Ishikawa (cell line): ENCODE data around the gene FNDC1.

Experiments
- CEBPB ChIP-seq: IDR thresholded peaks from 2 replicates; pipeline ENCODE4 v1.6.1; 2012
- CREB1 ChIP-seq: IDR thresholded peaks from 2 replicates; pipeline ENCODE4 v1.6.1; 2012; ENCODE audit warnings: low read depth
- EGR1 ChIP-seq: IDR thresholded peaks from 2 replicates; pipeline ENCODE4 v1.6.1; 2012
- EP300 ChIP-seq: IDR thresholded peaks from 2 replicates; pipeline ENCODE4 v1.6.1; 2012; ENCODE audit warnings: borderline replicate concordance
- FOXM1 ChIP-seq: IDR thresholded peaks from 2 replicates; pipeline ENCODE4 v1.6.1; 2012; ENCODE audit warnings: low read depth, borderline replicate concordance
- NFIC ChIP-seq: IDR thresholded peaks from 2 replicates; pipeline ENCODE4 v1.6.1; 2012
- RAD21 ChIP-seq: IDR thresholded peaks from 2 replicates; pipeline ENCODE4 v1.6.1; 2012; ENCODE audit warnings: low read depth
- TAF1 ChIP-seq: IDR thresholded peaks from 2 replicates; pipeline ENCODE4 v1.6.1; 2012; ENCODE audit warnings: low read depth, mild to moderate bottlenecking
- TCF12 ChIP-seq: IDR thresholded peaks from 2 replicates; pipeline ENCODE4 v1.6.1; 2012; ENCODE audit warnings: low read depth
- TEAD4 ChIP-seq: IDR thresholded peaks from 2 replicates; pipeline ENCODE4 v1.6.1; 2012
- YY1 ChIP-seq: IDR thresholded peaks from 2 replicates; pipeline ENCODE4 v1.6.1; 2012; ENCODE audit warnings: low read depth
- ZBTB7A ChIP-seq: IDR thresholded peaks from 2 replicates; pipeline ENCODE4 v1.6.1; 2012; ENCODE audit warnings: low read depth
- TF ChIP-seq, protein P1 (sequence below): IDR thresholded peaks from 2 replicates; pipeline ENCODE4 v1.6.1; 2012
- TF ChIP-seq, protein P2 (sequence below): IDR thresholded peaks from 2 replicates; pipeline ENCODE4 v1.6.1; 2012
- TF ChIP-seq, protein P3 (sequence below): IDR thresholded peaks from 2 replicates; pipeline ENCODE4 v1.6.1; 2012; ENCODE audit warnings: low read depth, mild to moderate bottlenecking

FNDC1 gene

GRCh38 chr6:159194421-159194820 lies 25.2 kb downstream of the FNDC1 start:
- TF ChIP-seq RAD21 (no peak), TCF12 (no peak), YY1 (no peak), FOXM1 (no peak), EGR1 (no peak), NFIC (no peak), TEAD4 (no peak), CREB1 (no peak), ZBTB7A (no peak), TAF1 (no peak), EP300 (no peak), CEBPB (no peak)
- TF ChIP-seq, protein P1, sequence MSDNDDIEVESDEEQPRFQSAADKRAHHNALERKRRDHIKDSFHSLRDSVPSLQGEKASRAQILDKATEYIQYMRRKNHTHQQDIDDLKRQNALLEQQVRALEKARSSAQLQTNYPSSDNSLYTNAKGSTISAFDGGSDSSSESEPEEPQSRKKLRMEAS = no peak
- TF ChIP-seq, protein P2, sequence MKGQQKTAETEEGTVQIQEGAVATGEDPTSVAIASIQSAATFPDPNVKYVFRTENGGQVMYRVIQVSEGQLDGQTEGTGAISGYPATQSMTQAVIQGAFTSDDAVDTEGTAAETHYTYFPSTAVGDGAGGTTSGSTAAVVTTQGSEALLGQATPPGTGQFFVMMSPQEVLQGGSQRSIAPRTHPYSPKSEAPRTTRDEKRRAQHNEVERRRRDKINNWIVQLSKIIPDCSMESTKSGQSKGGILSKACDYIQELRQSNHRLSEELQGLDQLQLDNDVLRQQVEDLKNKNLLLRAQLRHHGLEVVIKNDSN = no peak
- TF ChIP-seq, protein P3, sequence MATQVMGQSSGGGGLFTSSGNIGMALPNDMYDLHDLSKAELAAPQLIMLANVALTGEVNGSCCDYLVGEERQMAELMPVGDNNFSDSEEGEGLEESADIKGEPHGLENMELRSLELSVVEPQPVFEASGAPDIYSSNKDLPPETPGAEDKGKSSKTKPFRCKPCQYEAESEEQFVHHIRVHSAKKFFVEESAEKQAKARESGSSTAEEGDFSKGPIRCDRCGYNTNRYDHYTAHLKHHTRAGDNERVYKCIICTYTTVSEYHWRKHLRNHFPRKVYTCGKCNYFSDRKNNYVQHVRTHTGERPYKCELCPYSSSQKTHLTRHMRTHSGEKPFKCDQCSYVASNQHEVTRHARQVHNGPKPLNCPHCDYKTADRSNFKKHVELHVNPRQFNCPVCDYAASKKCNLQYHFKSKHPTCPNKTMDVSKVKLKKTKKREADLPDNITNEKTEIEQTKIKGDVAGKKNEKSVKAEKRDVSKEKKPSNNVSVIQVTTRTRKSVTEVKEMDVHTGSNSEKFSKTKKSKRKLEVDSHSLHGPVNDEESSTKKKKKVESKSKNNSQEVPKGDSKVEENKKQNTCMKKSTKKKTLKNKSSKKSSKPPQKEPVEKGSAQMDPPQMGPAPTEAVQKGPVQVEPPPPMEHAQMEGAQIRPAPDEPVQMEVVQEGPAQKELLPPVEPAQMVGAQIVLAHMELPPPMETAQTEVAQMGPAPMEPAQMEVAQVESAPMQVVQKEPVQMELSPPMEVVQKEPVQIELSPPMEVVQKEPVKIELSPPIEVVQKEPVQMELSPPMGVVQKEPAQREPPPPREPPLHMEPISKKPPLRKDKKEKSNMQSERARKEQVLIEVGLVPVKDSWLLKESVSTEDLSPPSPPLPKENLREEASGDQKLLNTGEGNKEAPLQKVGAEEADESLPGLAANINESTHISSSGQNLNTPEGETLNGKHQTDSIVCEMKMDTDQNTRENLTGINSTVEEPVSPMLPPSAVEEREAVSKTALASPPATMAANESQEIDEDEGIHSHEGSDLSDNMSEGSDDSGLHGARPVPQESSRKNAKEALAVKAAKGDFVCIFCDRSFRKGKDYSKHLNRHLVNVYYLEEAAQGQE = no peak

DNA sequence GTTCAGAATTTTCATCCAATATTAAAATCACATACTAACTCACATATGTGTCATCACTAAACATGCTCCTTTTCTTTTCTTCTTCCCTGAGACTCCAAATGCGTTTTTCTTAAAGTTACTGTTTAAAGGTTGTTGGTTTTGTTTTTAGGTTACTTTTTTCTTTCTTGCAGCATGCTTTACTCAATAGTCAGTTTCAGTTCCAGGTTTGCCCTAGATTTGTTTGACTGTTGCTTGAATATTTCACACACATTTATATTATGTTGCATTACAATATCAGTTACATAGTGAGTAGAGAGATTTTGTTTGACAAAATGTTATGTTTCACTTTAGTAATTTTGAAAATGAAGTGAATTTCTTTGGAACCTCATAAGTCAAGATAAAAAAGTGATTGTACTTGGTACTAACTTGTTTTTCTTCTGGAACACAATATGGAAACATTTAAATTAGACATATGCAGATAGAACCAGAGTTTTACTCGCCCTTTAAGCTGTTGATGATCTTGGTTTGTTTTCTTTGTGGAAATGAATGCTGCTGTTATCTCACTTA lies 27.3 kb downstream of the FNDC1 start:
- TF ChIP-seq, protein P1 = no peak
- TF ChIP-seq, protein P3 = no peak
- no peak for TF ChIP-seq TCF12
- TF ChIP-seq, protein P2 = no peak
- TF ChIP-seq TEAD4 = no peak
- TF ChIP-seq EGR1 = no peak
- TF ChIP-seq ZBTB7A = no peak
- no peak for TF ChIP-seq CREB1
- TF ChIP-seq RAD21 = no peak

DNA sequence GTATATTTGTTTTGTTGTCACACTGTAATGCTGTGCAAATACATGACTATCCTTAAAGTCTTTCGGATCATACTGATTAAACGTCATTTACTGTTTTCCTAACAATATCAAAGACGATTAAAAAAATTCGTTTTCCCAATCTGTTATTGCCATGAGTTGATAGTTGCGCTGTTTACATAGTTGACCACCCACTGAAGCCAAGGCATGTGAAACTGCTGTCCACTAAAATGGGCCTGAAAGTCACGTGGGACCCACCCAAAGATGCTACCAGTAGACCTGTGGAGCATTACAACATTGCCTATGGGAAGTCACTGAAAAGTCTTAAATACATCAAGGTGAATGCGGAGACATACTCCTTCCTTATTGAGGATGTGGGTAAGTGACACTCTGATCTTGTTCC lies 28.1 kb downstream of the FNDC1 start:
- no peak for TF ChIP-seq NFIC
- no peak for TF ChIP-seq TCF12
- TF ChIP-seq YY1 = no peak
- TF ChIP-seq EGR1 = no peak
- TF ChIP-seq, protein P1 = no peak
- no peak for TF ChIP-seq CREB1
- no peak for TF ChIP-seq TAF1
- no peak for TF ChIP-seq EP300
- no peak for TF ChIP-seq ZBTB7A
- TF ChIP-seq, protein P3 = no peak
- TF ChIP-seq FOXM1 = no peak
- TF ChIP-seq TEAD4 = no peak
- TF ChIP-seq, protein P2 = no peak
- no peak for TF ChIP-seq CEBPB
- no peak for TF ChIP-seq RAD21

- TF ChIP-seq RAD21 (no peak), CEBPB (no peak), ZBTB7A (no peak), NFIC (no peak), CREB1 (no peak), TAF1 (no peak), FOXM1 (no peak), TCF12 (no peak), TEAD4 (no peak), EGR1 (no peak), EP300 (no peak), YY1 (no peak)
- TF ChIP-seq, protein P1 = no peak
- TF ChIP-seq, protein P3 = no peak
- TF ChIP-seq, protein P2 = no peak
Observed at GRCh38 chr6:159201336-159201735, 32.1 kb downstream of the FNDC1 start.
